ENCODE results near the gene GSN. TPM values are rescaled to one million over a fixed set of nuclear protein-coding genes. Genes with fewer than 3 reads are reported as not detected.

The GSN gene
- total and polyA plus RNA-seq, 2 donors (not counting 1 experiment from before 2014, with no cell fraction given), result 38.4 to 45.4 TPM

GRCh38 chr9:121288673-121289025, 20.7 kb downstream of the GSN start:
- Histone ChIP-seq H3K9me3 (ENCODE audit: control extremely low read depth in 1 of 3, control insufficient read depth in 2 of 3, insufficient read depth in 1 of 3, low read length in 2 of 3) (peaks cover 0 to 3% (median 0%) of the 10 kb centered on the region in 3 donors), H3K79me2 (ENCODE audit: control insufficient read depth, insufficient read depth, low read length) (no peaks in the 10 kb centered on the region), H3K4me2 (replicated peaks; ENCODE audit: low read depth, low read length, poor library complexity, severe bottlenecking) (no peak overlapping the region), H3K27me3 (replicated peaks in 1 of 4; ENCODE audit: control extremely low read depth in 1 of 4, control insufficient read depth in 3 of 4, insufficient read depth in 4 of 4, low read length in 3 of 4) (no peaks in the 10 kb centered on the region), H3K4me3 (ENCODE audit: control extremely low read depth in 1 of 5, extremely low read depth in 1 of 5, insufficient read depth in 1 of 5, low read depth in 2 of 5, low read length in 4 of 5) (no peak overlapping the region), H4K20me1 (ENCODE audit: control insufficient read depth, insufficient read depth, low read length, poor library complexity, severe bottlenecking) (no peaks in the 10 kb centered on the region), H3K9ac (ENCODE audit: low read length) (no peak overlapping the region), H3K27ac (ENCODE audit: low read length in 2 of 2) (no peak overlapping the region), H3K4me1 (ENCODE audit: control insufficient read depth in 2 of 2, insufficient read depth in 2 of 2, low read length in 2 of 2) (peaks cover 9 to 26% of the 10 kb centered on the region in 2 donors), H3K36me3 (replicated peaks in 1 of 2; ENCODE audit: control extremely low read depth in 1 of 2, control insufficient read depth in 1 of 2, extremely low read depth in 1 of 2, insufficient read depth in 2 of 2, low read length in 1 of 2) (peaks cover 0 to 12% of the 10 kb centered on the region in 2 experiments), H2AFZ (ENCODE audit: insufficient read depth, low read depth, low read length, poor library complexity, severe bottlenecking) (no peak overlapping the region)
- Mint-ChIP-seq H3K4me3 (no peak overlapping the region), H3K27ac (no peak overlapping the region), H3K9me3 (ENCODE audit: insufficient read depth) (no peaks in the 10 kb centered on the region), H3K4me1 (peaks cover 29% of the 10 kb centered on the region), H3K27me3 (no peaks in the 10 kb centered on the region)
- ChIA-PET POLR2A (interaction anchor here (0.7 kb wide), 1 partner anchor 76 kb away, joined by 3 read pairs; no protein-coding TSS in a partner anchor), CTCF (interaction anchor here (1.1 to 1.9 kb wide), 3 partner anchors 10 to 533 kb away, joined by 3 to 8 read pairs (median 3); no protein-coding TSS in a partner anchor)
- intact Hi-C loops (cut with micrococcal nuclease), result no loop called here
- DNase-seq (no peak), ATAC-seq (ENCODE audit: low read depth) (no peak)
- TF ChIP-seq CTCF (IDR thresholded peaks at IDR 0.05) (no peak), EZH2 (IDR thresholded peaks at IDR 0.05; ENCODE audit: borderline replicate concordance, insufficient read depth, low read depth, low read length, poor library complexity, severe bottlenecking) (no peak)
- WGBS (ENCODE audit: insufficient coverage), result 88% methylated on average over 4 of the region's 4 CpGs

- no peaks in the 10 kb centered on the region for H3K27me3 ChIP-seq (replicated peaks in 1 of 4; ENCODE audit: control extremely low read depth in 1 of 4, control insufficient read depth in 3 of 4, insufficient read depth in 4 of 4, low read length in 3 of 4)
- DNase-seq, result no peak
- H3K4me1 ChIP-seq (ENCODE audit: control insufficient read depth in 2 of 2, insufficient read depth in 2 of 2, low read length in 2 of 2), result peaks cover 9 to 24% of the 10 kb centered on the region in 2 donors
- H3K4me3 ChIP-seq (ENCODE audit: control extremely low read depth in 1 of 5, extremely low read depth in 1 of 5, insufficient read depth in 1 of 5, low read depth in 2 of 5, low read length in 4 of 5), result no peak overlapping the region
- H3K27ac ChIP-seq (ENCODE audit: low read length in 2 of 2), result no peak overlapping the region
- no peak overlapping the region for H3K4me3 Mint-ChIP-seq
- ChIA-PET POLR2A (interaction anchor here (0.7 kb wide), 1 partner anchor 76 kb away, joined by 3 read pairs; no protein-coding TSS in a partner anchor), CTCF (interaction anchor here (1.1 to 1.9 kb wide), 3 partner anchors 10 to 534 kb away, joined by 3 to 8 read pairs (median 3); no protein-coding TSS in a partner anchor)
- H3K4me1 Mint-ChIP-seq, result peaks cover 26% of the 10 kb centered on the region
- intact Hi-C loops (cut with micrococcal nuclease), result no loop called here
- H3K9me3 Mint-ChIP-seq (ENCODE audit: insufficient read depth), result no peaks in the 10 kb centered on the region
- no peaks in the 10 kb centered on the region for H4K20me1 ChIP-seq (ENCODE audit: control insufficient read depth, insufficient read depth, low read length, poor library complexity, severe bottlenecking)
- H3K27me3 Mint-ChIP-seq, result no peaks in the 10 kb centered on the region
- H3K27ac Mint-ChIP-seq, result peak overlapping the region; percentile 8
- whole genome bisulfite sequencing (ENCODE audit: insufficient coverage), result 88% methylated on average over 1 of the region's 10 CpGs
- H3K9ac ChIP-seq (ENCODE audit: low read length), result no peak overlapping the region
- no peaks in the 10 kb centered on the region for H3K79me2 ChIP-seq (ENCODE audit: control insufficient read depth, insufficient read depth, low read length)
- peaks cover 0 to 12% of the 10 kb centered on the region in 2 experiments for H3K36me3 ChIP-seq (replicated peaks in 1 of 2; ENCODE audit: control extremely low read depth in 1 of 2, control insufficient read depth in 1 of 2, extremely low read depth in 1 of 2, insufficient read depth in 2 of 2, low read length in 1 of 2)
- no peak for ATAC-seq (ENCODE audit: low read depth)
- TF ChIP-seq CTCF (IDR thresholded peaks at IDR 0.05) (no peak), EZH2 (IDR thresholded peaks at IDR 0.05; ENCODE audit: borderline replicate concordance, insufficient read depth, low read depth, low read length, poor library complexity, severe bottlenecking) (no peak)
- peaks cover 0 to 3% (median 0%) of the 10 kb centered on the region in 3 donors for H3K9me3 ChIP-seq (ENCODE audit: control extremely low read depth in 1 of 3, control insufficient read depth in 2 of 3, insufficient read depth in 1 of 3, low read length in 2 of 3)
- H2AFZ ChIP-seq (ENCODE audit: insufficient read depth, low read depth, low read length, poor library complexity, severe bottlenecking), result no peak overlapping the region
- H3K4me2 ChIP-seq (replicated peaks; ENCODE audit: low read depth, low read length, poor library complexity, severe bottlenecking), result no peak overlapping the region
Measured at GRCh38 chr9:121289026-121289771, 21.2 kb downstream of the GSN start.
